Activated CD4-positive, alpha-beta T cell treated with anti-CD3 and anti-CD28 coated beads for 48 hours (primary cell): Measurements from ENCODE around the gene RALGAPB.
"Not testable (repeated sequence)": the region's sequence is repeated elsewhere in the genome, so short reads cannot be mapped to it uniquely, and the experiment has no call there.

Experiments
- DNase-seq: peaks from one replicate; pipeline ENCODE4 v3.0.0-alpha.2; 2020

The RALGAPB gene

DNA sequence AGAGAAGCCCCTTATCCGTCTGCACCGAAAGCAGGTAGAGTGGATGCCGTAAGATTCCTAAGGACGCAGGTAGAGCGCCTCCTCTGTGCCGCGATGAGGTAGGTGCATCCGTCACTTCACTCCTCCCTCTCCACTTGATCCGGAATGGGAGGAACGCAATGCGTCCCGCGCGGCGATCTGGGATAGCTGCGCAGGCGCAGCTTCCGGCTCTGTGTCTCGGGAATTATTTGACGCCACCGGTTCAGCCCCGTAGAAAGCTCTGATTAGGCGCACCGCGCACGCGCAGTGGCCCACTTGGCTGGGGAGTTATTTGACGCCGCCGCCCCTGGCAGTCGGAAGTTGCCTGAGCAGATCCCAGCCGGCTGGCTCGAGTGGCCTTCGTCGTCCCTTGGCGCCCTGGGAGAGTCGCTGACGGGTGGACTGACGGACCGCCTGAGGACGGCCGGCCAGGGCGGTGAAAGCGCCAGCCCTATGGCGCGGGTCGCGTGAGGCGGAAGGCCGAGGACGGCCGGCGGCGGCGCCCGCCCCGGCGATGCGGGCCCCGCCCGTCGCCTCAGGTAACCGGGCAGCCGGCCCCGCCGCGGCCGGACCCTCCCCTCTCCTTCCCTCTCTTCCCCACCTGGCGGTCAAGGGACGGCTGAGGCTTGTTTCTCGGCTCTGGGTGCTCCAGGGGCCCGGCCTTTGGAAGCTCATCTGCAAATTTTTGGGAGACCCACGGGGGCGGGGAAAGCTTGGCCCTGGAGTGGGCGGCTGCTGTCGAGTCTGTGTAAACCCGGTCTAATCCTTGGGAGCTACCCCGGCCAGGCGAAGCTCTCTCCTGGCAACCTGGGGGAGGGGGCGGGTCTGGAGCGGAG lies at the start of gene RALGAPB:
Gene RALGAPB, plus strand, starts transcription at position 331 of the 854 bp plus-strand sequence. CDS start 15,590 bp downstream, outside the sequence.
- DNase-seq, result peak; percentile 99

- DNase-seq, result no peak
Measured at GRCh38 chr20:38423541-38423940, 49.1 kb upstream of the RALGAPB start.

DNA sequence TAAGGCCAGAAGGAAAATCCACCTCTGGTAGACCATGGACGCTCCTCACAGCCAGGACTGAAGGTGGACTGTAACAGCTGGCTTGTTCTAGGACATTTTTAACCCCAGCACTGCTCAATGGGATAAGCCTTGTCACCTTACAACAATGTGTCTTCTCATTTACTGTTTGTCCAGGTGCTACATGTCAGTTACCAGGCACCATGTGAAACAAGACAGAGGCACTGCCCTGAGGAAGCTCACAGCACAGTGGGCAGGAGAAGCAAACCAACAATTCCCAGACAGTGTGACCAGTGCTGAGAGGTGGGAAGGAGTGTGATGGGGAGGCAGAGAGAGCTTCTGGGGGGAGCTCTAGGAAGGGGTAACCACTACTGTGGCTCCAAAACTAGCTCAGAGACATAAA lies 48.2 kb upstream of the RALGAPB start:
- DNase-seq, result no peak

DNA sequence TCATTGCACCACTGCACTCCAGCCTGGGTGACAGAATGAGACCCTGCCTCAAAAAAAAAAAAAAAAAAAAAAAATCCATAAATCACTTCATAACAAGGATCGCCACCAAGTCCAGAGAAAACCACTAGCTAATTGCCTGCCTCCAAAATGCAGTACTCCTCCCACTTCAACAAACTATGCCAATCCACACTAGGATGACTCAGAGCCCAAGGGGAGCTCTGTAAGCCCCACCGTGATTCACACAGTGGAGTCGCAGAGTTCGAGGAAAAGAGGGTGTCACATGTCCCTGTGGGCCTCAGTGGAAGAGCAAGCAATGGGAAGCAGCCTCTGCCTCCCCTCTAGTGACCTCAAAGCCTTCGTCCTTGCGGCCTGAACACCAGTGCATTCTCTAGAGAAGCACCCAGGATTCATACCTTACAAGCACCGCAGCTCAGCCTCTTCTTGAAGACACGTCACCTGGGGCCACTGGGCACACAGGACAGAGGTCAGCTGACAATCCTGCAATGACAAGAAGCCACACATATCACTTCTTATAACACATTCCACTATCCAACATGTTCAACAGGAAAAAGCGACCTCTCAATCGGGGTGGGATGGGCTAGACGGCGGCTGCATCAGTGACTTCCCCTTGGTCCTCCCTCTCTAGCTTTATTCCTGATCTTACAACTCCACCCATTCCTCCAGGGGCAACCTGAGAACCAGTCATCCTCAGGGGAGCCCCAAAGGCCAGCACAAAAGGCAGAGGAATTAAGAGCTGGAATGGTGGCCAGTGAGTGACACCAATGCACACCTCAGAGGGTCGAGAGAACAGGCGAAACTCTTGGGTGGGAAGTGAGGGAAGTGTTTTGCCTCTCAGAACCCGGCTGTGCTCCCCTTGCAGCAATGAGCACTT lies 46.4 kb upstream of the RALGAPB start:
- DNase-seq, result peak; percentile 58

DNA sequence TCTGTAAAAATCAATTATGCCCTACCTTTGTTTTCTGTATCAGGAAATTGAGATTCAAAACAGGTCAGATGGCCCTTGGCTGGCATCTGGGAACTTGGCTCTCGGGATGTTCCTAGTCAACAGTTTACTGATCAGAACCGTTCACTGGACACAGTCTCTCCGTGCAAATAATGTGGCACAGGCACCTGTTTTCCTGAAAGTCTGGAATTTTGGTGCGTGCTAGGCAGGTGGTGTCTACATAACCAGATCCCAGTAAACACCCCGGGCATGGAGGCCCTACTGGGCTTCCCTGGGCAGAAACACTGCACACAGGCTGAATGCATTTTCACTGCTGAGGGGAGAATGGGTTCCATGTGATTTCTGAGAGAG lies 45.0 kb upstream of the RALGAPB start:
- DNase-seq, result no peak

GRCh38 chr20:38428800-38429199 lies 43.8 kb upstream of the RALGAPB start:
- no peak for DNase-seq

- no peak for DNase-seq
Measured at GRCh38 chr20:38429301-38429700, 43.3 kb upstream of the RALGAPB start.

GRCh38 chr20:38430679-38431325 lies 41.8 kb upstream of the RALGAPB start:
- no peak for DNase-seq

DNA sequence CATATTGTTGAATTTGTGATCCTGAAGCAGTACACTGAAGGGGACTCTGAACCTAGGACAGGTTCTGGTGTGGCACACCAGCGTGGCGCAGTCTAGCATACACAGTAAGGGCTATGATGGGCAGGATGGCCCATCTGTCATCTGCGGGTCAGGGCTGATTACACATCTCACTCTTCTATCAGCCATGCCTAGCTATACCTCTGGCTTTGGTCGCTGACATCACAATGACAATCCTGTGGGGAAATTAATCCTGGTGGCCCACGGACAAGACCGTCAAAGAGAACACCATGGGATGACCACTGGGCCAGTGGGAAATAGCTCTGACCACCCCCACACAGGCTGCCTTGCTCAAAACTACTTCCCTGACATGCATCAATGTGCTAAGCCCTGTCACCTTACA lies 40.4 kb upstream of the RALGAPB start:
- no peak for DNase-seq

- DNase-seq, result not testable (repeated sequence)
Measured at GRCh38 chr20:38432870-38433269, 39.8 kb upstream of the RALGAPB start.

- no peak for DNase-seq
Measured at GRCh38 chr20:38433304-38433972, 39.2 kb upstream of the RALGAPB start.

GRCh38 chr20:38434301-38434741 lies 38.3 kb upstream of the RALGAPB start:
- DNase-seq, result peak; percentile 38

GRCh38 chr20:38434770-38435554 lies 37.7 kb upstream of the RALGAPB start, which contains the start of gene SNHG17:
SNHG17 (minus strand) TSS chr20:38435328.
- DNase-seq, result peak; percentile 93

- DNase-seq, result no peak
Measured at GRCh38 chr20:38435555-38435939, 37.1 kb upstream of the RALGAPB start.

DNA sequence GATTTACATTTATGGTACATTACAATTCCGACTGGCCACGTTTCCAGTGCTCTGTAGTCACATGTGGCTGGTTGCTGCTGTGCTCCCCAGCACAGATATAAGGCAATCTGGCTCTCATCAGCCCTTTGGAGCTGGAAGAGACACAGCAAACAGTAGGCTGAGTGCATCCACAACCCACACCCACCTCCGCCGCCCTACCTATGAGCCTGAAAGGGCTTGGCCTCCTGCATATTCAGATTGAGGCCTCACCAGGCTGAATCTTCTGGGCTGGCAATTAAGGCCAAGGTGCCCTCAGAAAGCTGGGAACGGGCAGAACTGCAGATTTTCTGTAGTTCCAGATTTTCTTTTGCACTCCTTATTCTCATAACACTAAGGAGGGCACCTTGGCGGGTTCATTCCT lies 34.8 kb upstream of the RALGAPB start:
- no peak for DNase-seq

- DNase-seq, result not testable (repeated sequence)
Measured at GRCh38 chr20:38441110-38441509, 31.5 kb upstream of the RALGAPB start.

- DNase-seq, result no peak
Measured at GRCh38 chr20:38441916-38442315, 30.7 kb upstream of the RALGAPB start.

DNA sequence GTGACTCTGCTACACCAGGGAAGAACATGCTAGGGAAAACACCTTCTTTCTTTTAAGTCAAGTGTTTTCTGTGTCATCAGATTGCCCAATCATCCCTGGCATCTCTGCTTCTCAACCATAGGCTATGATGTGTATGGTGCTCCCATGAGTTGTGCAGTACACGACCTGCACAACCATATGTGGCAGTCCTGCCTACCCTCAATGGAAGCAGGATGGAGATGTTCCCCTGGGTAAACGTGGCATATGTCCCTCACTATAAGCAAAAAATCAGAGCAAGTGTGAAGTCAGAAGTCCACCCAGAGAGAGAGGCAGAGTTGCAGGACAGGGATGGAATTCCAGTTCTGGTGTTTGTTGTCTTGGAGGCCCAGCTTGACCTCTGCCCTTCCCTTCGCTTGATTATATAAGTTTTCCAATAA lies 27.3 kb upstream of the RALGAPB start:
- no peak for DNase-seq

DNA sequence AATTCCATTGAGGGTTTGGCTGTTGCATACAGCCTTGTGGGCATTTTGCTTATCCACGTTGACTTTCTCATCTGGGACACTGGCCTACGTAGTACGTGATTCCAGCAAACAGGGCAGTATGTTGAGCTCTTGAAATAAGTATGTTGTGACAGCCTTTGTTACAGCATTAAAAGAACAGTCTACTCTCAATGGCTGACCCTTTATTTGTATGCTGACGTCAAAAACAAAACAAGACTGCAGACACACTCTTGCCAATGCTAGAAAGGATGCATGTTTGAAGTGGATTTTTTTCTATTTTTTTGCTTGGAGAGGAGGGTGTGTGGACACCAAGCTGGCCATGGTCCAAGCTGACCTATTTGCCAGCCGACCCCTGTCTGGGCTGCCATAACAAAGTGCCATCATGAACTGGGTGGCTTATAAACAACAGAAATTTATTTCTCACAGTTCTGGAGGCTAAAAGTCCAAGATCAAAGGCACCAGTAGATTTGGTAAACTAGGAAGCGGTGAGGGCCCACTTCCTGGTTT lies 26.7 kb upstream of the RALGAPB start:
- DNase-seq, result no peak

DNA sequence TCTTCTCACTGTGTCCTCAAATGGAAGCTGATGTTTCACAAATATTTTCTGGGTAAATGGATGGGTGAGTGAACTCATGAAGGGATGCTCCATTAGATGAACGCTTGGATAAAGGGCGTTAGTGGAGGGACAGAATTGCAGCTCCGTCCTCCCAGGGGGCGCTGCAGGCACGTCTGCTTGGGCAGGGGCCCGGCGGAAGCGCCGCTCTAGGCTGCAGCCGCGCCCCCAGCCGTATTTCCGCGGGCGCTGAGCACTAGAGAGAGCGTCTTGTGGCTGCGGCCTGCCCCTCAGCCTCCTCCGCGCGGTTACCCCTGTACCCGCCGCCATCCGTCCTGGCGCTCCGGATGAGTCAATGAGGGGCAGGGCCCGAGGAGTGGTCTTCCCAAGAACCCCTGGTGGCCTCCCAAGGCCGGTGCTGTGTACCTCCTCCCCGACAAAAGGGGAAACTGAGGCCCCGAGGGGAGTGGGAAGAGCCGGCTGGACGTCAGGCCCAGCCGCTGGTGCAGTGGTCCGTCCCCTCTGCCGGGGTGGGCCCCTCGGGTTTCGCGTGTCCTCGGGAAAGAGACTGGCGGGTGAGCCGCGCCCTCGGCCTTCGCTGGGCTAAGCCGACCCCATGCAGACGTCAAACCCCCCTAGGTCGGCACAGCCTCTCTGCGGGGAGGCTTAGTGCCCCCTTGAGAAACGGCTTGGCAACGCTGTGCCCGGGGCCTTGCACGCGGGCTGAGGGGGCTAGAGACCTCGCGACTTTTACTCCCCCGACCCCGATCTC lies 26.0 kb upstream of the RALGAPB start:
- peak; percentile 97 for DNase-seq

GRCh38 chr20:38447251-38447661 lies 25.4 kb upstream of the RALGAPB start:
- DNase-seq, result no peak
